Spleen (tissue), 11 donors: ENCODE results near the gene TLK2. TPM values are rescaled to one million over a fixed set of nuclear protein-coding genes. Genes with fewer than 3 reads are reported as not detected.

Source experiments
- DNase-seq: peaks from one replicate; pipeline ENCODE4 v3.0.0-alpha.2; 2020
- H3K27ac ChIP-seq, 8 donors: fragments of 200-600 bp; sonication (generic) in 7 of 8; 1 replicate in 4 of 8; 2 replicates in 4 of 8; pipeline versions ENCODE4 v1.5.0 to v1.8.0; 2016 to 2021; ENCODE audit warnings: inconsistent platforms in 4 of 8, mild to moderate bottlenecking in 4 of 8, moderate library complexity in 1 of 8
- H3K27me3 ChIP-seq, 7 donors: fragments of 200-600 bp; sonication (generic) in 6 of 7; replicated peaks in 1 of 7; 1 replicate in 4 of 7; 2 replicates in 3 of 7; pipeline versions ENCODE4 v1.5.0 to v1.8.0; 2016 to 2021; ENCODE audit warnings: inconsistent platforms in 3 of 7, mild to moderate bottlenecking in 1 of 7
- H3K36me3 ChIP-seq, 6 donors: fragments of 200-600 bp; sonication (generic) in 5 of 6; 1 replicate in 4 of 6; 2 replicates in 2 of 6; pipeline versions ENCODE4 v1.5.0 to v1.8.0; 2016 to 2021; ENCODE audit warnings: inconsistent platforms in 2 of 6
- H3K4me1 ChIP-seq, 6 donors: fragments of 200-600 bp; sonication (generic) in 5 of 6; 1 replicate in 3 of 6; 2 replicates in 3 of 6; pipeline versions ENCODE4 v1.5.0 to v1.8.0; 2016 to 2021; ENCODE audit warnings: inconsistent platforms in 3 of 6
- H3K4me3 ChIP-seq, 8 donors: fragments of 200-600 bp; sonication (generic) in 7 of 8; 1 replicate in 4 of 8; 2 replicates in 4 of 8; pipeline versions ENCODE4 v1.5.0 to v1.8.0; 2016 to 2021; ENCODE audit warnings: inconsistent platforms in 4 of 8, mild to moderate bottlenecking in 4 of 8, moderate library complexity in 2 of 8
- H3K9me3 ChIP-seq, 8 donors: fragments of 200-600 bp; sonication (generic) in 7 of 8; 1 replicate in 4 of 8; 2 replicates in 4 of 8; pipeline versions ENCODE4 v1.5.0 to v1.8.0; 2016 to 2021; ENCODE audit warnings: inconsistent platforms in 4 of 8
- POLR2A ChIP-seq, 3 donors: fragments of 450-650 bp; IDR thresholded peaks; one replicate each; pipeline ENCODE4 v1.5.1; 2017; ENCODE audit warnings: antibody characterized with exemption in 3 of 3, mild to moderate bottlenecking in 1 of 3
- POLR2AphosphoS5 ChIP-seq, 3 donors: sonication (generic); formaldehyde crosslinking; IDR thresholded peaks; one replicate each; pipeline ENCODE4 v1.5.1; 2017; ENCODE audit warnings: antibody characterized with exemption in 3 of 3
- WGBS, 5 donors: extraction: QIAGEN DNeasy Blood & Tissue Kit in 3 of 5; methylation state at CpG; one replicate each; pipeline versions ENCODE4 v1.1.5 to v1.1.7; 2013 to 2018; 5-methylcytosine and 5-hydroxymethylcytosine counted together
- intact Hi-C: fragments of 100-400 bp; cut with DNase I; formaldehyde crosslinking; loops from one replicate; pipeline ENCODE4 v1.15.0; 2023; ENCODE audit warnings: low total_unique reads
- polyA plus RNA-seq, 3 donors: library from polyadenylated mRNA; stranded (reverse); fragments of 200-250 nt; gene quantifications; one replicate each; pipeline ENCODE4 v1.2.1, GENCODE V29; 2013
- total RNA-seq, 7 donors: library from RNA; depleted of rRNA in 3 of 7; stranded (reverse); fragments of >200 nt in 3 of 7; fragmentation: NEBNext Ultra II Directional in 4 of 7; extraction: Animal tissue kit (Norgen Biotek cat#: 25700) in 4 of 7; gene quantifications; one replicate each; pipeline versions ENCODE4 v1.1.0 to v1.2.1, GENCODE V29; 2016 to 2021
- TF ChIP-seq, protein P1 (sequence below), 11 experiments: fragments of 200-600 bp in 7 of 11; fragments of 450-650 bp in 4 of 11; sonication (generic) in 4 of 11; IDR thresholded peaks in 8 of 11; conservative IDR thresholded peaks in 3 of 11; 1 replicate in 7 of 11; 2 replicates in 4 of 11; pipeline versions ENCODE4 v1.4.0 to v1.8.0; 2016 to 2021; ENCODE audit warnings: antibody characterized with exemption in 11 of 11, inconsistent platforms in 4 of 11, mild to moderate bottlenecking in 1 of 11
- donor health status: healthy with polysubstance abuse.
- donor health status: DM: no; HTN: no; CAD: no; lungs with moderate emphysema.
- donor health status: DM: no; HTN: no; CAD: no.
- donor health status: Bipolar disorder and iron deficiency.
- donor health status: healthy.
- donor health status: DM: no; HTN: no; CAD: no.
- donor health status: DM: yes; HTN: yes; CAD: no.

The TLK2 gene
- total and polyA plus RNA-seq, 10 donors: 11.3 to 76.3 (median 48.3) TPM

DNA sequence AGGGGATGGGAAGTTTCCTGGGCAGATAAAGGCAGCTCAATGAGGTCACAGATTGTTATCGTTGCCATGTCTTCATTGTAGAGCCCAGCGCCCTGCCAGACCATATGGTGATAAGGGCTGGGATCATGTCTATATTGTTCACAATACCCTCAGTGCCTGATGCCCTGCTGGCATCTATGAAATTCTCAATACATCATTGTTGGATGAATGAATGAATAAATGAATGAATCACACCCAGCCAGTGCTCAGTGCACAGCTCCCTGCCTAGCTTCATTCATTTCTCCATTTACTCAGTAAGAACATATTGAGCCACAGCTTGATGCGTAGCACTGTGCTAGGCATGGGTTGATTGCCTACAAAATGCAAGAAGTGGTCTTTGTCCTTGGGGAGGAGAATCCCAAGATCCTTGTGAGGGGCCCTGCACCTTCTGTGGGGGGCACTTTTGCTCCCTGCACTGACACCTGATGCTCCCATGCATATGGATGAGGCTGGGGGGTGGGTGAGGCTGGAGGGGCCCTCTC, 178.6 kb downstream of the TLK2 start:
- Histone ChIP-seq H3K27ac (no peak overlapping the region), H3K36me3 (no peaks in the 10 kb centered on the region), H3K4me3 (no peak overlapping the region), H3K9me3 (peaks cover 0 to 14% (median 11%) of the 10 kb centered on the region in 8 donors), H3K4me1 (peaks cover 14 to 42% (median 26%) of the 10 kb centered on the region in 6 donors), H3K27me3 (peaks cover 0 to 52% (median 6%) of the 10 kb centered on the region in 7 donors)
- DNase-seq: no peak
- WGBS, 5 donors: 85 to 97% (median 88%) methylated on average over 3 of the region's 3 CpGs
- intact Hi-C loops: no loop called here
- no peak for TF ChIP-seq POLR2A (IDR thresholded peaks at IDR 0.05)
- no peak for TF ChIP-seq POLR2AphosphoS5 (IDR thresholded peaks at IDR 0.05)
- TF ChIP-seq, protein P1, sequence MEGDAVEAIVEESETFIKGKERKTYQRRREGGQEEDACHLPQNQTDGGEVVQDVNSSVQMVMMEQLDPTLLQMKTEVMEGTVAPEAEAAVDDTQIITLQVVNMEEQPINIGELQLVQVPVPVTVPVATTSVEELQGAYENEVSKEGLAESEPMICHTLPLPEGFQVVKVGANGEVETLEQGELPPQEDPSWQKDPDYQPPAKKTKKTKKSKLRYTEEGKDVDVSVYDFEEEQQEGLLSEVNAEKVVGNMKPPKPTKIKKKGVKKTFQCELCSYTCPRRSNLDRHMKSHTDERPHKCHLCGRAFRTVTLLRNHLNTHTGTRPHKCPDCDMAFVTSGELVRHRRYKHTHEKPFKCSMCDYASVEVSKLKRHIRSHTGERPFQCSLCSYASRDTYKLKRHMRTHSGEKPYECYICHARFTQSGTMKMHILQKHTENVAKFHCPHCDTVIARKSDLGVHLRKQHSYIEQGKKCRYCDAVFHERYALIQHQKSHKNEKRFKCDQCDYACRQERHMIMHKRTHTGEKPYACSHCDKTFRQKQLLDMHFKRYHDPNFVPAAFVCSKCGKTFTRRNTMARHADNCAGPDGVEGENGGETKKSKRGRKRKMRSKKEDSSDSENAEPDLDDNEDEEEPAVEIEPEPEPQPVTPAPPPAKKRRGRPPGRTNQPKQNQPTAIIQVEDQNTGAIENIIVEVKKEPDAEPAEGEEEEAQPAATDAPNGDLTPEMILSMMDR (IDR thresholded peaks at IDR 0.05 in 8 of 11, conservative IDR thresholded peaks at IDR 0.05 in 3 of 11): no peak

DNA sequence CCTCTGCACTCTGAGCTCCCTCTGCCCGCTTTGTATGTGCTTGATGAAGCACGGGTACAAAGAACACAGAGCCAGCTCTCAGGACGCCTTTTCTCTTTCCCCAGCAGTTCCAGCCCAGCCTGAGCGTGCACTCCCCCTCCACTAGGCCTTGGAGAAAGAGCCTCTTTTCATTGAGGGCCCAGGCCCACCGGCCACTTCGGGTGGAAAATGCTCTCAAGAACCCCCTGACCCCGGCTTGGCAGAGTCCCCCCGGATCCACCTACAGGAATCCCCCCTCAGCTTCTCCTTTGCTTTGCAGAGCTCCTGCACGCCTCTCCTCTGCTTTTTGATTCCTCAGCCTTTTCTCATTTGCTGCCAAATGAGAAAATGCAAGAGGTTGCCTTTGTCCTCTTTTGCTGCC, 179.1 kb downstream of the TLK2 start:
- H3K27me3 ChIP-seq: peaks cover 0 to 47% (median 5%) of the 10 kb centered on the region in 7 donors
- no peaks in the 10 kb centered on the region for H3K36me3 ChIP-seq
- no peak overlapping the region for H3K27ac ChIP-seq
- intact Hi-C loops: no loop called here
- TF ChIP-seq POLR2AphosphoS5 (IDR thresholded peaks at IDR 0.05) (no peak), POLR2A (IDR thresholded peaks at IDR 0.05) (no peak)
- TF ChIP-seq, protein P1 (IDR thresholded peaks at IDR 0.05 in 8 of 11, conservative IDR thresholded peaks at IDR 0.05 in 3 of 11): no peak
- DNase-seq: no peak
- 84 to 92% (median 89%) methylated on average over 9 of the region's 9 CpGs for WGBS, 5 donors
- H3K9me3 ChIP-seq: peaks cover 0 to 14% (median 11%) of the 10 kb centered on the region in 8 donors
- no peak overlapping the region for H3K4me3 ChIP-seq
- H3K4me1 ChIP-seq: peaks cover 13 to 38% (median 21%) of the 10 kb centered on the region in 6 donors

GRCh38 chr17:62658136-62658920, 179.7 kb downstream of the TLK2 start:
- WGBS, 5 donors: 82 to 86% (median 85%) methylated on average over 15 of the region's 15 CpGs
- TF ChIP-seq POLR2AphosphoS5 (IDR thresholded peaks at IDR 0.05) (no peak), POLR2A (IDR thresholded peaks at IDR 0.05) (no peak)
- TF ChIP-seq, protein P1 (IDR thresholded peaks at IDR 0.05 in 8 of 11, conservative IDR thresholded peaks at IDR 0.05 in 3 of 11): no peak
- Histone ChIP-seq H3K4me1 (peaks cover 8 to 31% (median 15%) of the 10 kb centered on the region in 6 donors), H3K27me3 (peaks cover 0 to 40% (median 0%) of the 10 kb centered on the region in 7 donors), H3K9me3 (peaks cover 0 to 14% (median 11%) of the 10 kb centered on the region in 8 donors), H3K4me3 (no peak overlapping the region), H3K27ac (no peak overlapping the region), H3K36me3 (no peaks in the 10 kb centered on the region)
- no peak for DNase-seq
- intact Hi-C loops: no loop called here

- no peak for DNase-seq
- Histone ChIP-seq H3K27me3 (peaks cover 0 to 21% (median 0%) of the 10 kb centered on the region in 7 donors), H3K27ac (no peak overlapping the region), H3K9me3 (peaks cover 0 to 14% (median 11%) of the 10 kb centered on the region in 8 donors), H3K36me3 (no peaks in the 10 kb centered on the region), H3K4me1 (peaks cover 0 to 8% (median 0%) of the 10 kb centered on the region in 6 donors), H3K4me3 (no peak overlapping the region)
- WGBS, 5 donors: 91 to 96% (median 94%) methylated on average over 2 of the region's 2 CpGs
- intact Hi-C loops: no loop called here
- TF ChIP-seq, protein P1 (IDR thresholded peaks at IDR 0.05 in 8 of 11, conservative IDR thresholded peaks at IDR 0.05 in 3 of 11): no peak
- TF ChIP-seq POLR2A (IDR thresholded peaks at IDR 0.05) (no peak), POLR2AphosphoS5 (IDR thresholded peaks at IDR 0.05) (no peak)
These were observed 182.0 kb downstream of the TLK2 start for GRCh38 chr17:62660629-62661118.
